Activated CD8-positive, alpha-beta memory T cell treated with anti-CD3 and anti-CD28 coated beads for 1 hour (primary cell): Measurements from ENCODE around the gene ASCL5.

Experiments used
- DNase-seq, 2 donors: peaks; one replicate each; pipeline ENCODE4 v3.0.0-alpha.2; 2020; ENCODE audit warnings: low read depth in 1 of 2; ENCODE audit errors: extremely low read depth in 1 of 2

The ASCL5 gene

GRCh38 chr1:201111672-201112071 lies 15.3 kb downstream of the ASCL5 start:
- DNase-seq = no peak

DNA sequence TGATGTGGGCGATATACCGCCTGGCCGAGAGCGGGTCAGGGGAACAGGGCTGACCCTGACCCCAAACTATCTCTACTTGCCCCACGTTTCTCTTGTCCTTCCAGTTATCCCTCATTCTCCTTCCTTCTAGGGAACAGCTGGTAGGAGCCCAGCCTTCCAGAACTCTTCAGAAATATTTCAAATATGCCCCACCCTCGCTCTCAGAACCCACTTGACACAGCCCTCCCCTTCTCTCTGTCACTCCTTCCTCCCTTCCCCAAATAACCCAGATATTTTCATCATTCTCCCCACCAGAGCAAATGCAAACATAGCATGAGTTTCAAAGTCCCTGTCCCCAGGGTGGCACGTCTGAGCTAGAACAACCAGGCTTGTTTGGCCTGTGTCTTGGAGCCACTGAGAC lies 15.8 kb downstream of the ASCL5 start:
- DNase-seq = no peak

GRCh38 chr1:201110616-201111015 lies 16.4 kb downstream of the ASCL5 start:
- no peak for DNase-seq

DNA sequence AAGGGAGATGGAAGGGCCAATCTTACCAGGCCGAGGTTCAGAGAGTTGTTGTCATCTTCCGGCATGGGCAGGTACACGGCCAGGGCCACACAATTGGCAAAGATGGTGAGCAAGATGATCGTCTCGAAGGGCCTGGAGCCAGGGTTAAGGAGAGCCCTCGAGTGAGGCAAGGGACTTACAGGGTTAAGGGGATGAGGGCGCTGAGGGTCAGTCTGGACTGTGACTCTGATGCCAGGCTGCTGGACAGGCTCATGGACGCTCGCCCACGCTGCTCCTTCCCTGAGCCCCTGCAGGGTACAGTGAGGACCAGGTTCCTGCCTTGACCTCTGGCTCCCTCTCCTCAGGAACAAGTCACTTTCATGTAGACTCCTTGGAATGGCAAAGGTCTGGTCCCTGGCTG lies 16.8 kb downstream of the ASCL5 start:
- no peak for DNase-seq

GRCh38 chr1:201109651-201110050 lies 17.3 kb downstream of the ASCL5 start:
- DNase-seq = no peak

GRCh38 chr1:201108614-201109013 lies 18.4 kb downstream of the ASCL5 start:
- DNase-seq = no peak

DNA sequence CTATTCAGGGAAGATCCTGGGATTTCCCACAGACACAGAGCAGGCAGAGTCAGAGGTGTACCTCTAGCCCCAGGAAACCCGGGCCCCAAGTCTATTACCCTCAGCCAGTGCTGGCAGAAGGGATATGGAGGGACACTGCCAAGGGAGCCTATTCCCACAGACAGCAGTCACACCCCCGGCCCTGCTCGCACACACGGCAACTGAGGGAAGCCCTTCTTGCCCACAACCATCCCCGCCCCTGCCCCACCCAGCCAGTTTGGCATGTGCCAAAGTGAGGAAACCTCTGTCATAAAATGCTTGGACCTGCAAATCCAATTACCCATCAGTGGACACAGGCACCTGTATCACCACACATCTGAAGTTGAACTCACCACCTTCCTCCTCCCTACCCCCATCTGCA lies 21.3 kb downstream of the ASCL5 start:
- no peak for DNase-seq

DNA sequence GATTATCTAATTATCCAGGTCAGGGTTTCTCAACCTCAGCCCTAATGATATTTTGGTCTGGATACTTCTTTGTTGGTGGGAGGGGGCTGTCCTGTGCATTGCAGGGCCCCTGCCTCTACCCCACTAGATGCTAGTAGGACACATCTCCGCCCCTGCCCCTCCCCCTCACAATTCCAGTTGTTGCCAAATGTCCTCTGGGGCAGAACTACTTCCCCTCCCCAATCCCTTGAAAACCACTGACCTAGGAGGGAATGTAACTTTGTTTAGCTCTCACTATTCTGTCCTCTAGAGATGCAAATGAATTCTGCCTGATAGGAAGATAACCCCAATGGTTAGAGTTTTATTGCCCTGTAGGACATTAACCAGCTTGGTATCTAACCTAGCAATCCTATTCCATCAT lies 22.8 kb downstream of the ASCL5 start:
- no peak for DNase-seq

- no peak for DNase-seq
These were observed 23.3 kb downstream of the ASCL5 start for GRCh38 chr1:201103666-201104065.

- no peak for DNase-seq
These were observed 26.6 kb downstream of the ASCL5 start for GRCh38 chr1:201100169-201100930.

DNA sequence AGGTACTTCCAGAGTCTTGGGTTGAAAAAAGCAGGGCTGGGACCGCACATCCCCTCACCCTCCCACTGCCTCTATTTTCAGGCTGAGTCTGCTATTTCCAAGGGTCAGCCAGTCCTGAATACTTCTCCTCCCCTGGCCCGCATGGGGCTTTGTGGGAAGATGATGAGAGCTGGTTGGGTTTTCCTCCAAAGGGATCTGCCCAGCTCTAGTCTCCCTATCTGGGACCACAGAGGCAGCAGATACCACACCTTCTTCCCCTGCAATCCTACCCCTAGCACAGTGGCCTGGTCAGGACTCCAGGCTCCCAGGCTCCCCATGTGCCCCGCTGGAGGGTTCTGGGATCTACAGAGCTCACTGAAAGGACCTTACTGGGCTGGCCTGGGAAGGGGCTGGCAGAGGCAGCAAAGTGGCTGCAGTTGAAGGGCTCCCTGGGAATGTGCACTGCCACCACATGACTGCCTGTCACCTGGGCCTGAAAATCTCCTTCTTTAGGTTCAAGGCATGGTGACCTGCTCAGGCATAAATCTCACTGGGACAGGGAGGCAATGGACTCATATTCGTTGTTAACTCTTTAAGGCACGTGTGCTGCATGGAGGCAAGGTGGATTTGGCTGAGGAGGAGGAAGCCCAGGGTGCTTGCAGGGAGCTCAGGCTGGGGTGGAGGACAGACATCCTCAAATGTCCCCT lies 27.8 kb downstream of the ASCL5 start:
- no peak for DNase-seq

DNA sequence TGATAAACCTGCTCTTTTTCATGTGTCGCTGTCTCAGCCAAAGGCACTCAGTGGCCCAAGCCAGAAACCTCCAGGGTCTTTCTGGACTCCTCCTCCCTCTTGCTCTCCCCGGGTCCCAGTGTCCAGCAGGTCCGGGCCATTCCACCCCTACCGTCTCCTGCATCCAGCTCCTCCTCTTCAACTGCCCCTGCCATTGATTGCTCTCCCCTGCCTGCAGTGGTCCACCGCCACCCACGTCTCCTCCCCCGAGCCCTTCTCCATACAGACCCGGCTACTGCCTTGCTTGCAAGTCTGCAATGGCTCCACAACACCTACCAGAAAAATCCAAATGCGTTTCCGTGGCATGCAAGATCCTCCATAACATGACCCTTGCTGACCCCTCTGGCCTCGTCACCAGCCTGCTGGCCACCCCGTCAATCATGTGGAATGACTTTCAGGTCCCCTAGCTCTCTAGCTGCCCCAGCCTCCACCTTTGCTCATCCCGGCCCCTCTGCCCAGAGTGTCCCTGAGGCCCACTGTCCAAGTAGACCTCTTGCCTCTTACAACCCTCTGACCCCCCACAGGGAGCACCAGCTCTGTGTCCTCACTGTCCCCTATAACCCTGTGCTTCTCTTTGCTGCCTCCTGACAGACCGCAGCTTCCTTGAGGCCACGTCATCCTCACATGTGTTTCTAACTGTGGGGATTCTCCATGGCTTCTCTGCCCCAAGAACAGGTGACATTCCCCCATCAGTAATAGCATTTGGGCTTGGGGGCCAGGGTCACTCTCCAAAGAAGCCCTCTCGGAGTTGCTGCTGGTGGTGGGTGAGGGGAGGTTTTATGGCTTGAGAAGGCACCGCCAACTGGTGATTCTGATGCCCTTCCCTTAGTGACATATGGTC lies 29.8 kb downstream of the ASCL5 start:
- no peak for DNase-seq

DNA sequence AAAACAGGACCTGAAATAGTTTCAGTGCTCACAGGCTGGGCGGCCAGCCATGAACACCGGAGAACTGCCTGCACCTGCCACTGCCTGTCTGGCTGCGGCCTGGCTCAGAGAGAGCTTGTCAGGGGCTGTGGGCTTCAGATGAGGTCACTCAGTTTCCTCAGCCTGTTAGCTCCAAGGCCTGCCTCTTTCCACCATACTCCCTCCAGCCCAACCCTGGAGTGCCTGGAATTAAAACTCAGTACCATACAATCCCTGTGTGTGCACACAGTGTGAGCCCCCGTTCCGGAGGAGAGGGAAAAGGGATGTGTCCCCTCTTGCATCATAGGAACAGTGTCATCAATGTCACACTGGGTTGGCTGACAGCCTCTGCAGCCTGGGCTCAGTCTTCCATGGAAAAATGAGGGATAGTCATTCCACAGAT lies 30.9 kb downstream of the ASCL5 start:
- no peak for DNase-seq

GRCh38 chr1:201095581-201095980 lies 31.4 kb downstream of the ASCL5 start:
- no peak for DNase-seq

- no peak for DNase-seq
These were observed 32.2 kb downstream of the ASCL5 start for GRCh38 chr1:201094832-201095231.

- no peak for DNase-seq
These were observed 33.0 kb downstream of the ASCL5 start for GRCh38 chr1:201093962-201094361.

DNA sequence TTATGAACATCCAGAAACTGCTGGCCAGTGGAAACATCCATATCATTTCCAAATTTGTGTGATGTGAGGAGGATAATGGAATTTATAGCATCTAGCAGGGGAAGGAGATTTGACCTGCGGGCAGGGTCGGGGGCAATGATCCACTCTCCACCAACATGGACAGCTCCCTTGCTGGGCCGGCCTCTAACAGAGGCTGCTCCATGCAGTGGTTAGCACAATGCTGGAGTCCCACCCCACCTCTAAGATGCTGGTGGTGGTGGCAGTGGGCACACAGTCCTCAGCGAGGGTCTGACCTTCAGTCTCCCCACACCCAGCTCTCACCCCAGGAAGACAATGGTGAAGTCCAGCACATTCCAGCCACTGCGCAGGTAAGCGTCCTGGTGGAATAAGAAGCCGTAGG lies 33.4 kb downstream of the ASCL5 start:
- no peak for DNase-seq

DNA sequence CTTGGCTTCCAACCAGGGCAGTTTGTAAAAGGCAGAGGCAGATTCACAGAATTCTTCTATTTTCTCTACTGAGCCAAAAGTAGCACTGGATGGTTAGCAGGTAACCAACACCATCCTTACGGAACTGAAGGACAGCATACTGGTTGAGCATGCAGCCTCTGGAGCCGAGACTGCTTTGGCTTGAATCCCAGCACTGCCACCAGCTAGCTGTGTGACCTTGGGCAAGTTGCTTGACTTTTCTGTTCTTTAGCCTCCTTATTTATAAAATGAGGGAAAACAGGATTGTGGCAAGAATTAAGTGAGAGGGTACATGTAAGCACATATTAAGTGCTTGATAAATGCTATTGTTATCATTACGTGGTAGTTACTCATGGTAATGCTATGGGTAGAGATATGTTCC lies 34.2 kb downstream of the ASCL5 start:
- DNase-seq = no peak

DNA sequence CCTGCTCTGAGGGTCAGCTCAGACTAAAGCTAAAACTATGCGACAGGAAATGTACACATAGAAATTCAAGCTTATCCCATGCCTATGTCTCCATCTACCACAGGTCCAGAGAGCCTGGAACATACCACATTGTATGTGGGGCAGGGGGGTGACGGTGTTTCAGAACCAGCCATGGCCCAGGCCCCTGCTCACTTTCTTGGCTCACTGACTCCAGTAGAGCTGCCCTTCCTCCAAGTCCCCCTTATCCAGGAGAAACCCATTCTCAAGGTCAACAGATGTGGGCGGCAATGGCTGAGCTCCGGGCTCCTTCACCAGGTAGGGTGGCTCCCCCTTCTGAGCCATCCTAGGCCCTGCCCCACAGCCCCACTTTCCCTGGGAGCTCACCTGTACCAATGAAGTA lies 35.7 kb downstream of the ASCL5 start:
- DNase-seq = no peak

DNA sequence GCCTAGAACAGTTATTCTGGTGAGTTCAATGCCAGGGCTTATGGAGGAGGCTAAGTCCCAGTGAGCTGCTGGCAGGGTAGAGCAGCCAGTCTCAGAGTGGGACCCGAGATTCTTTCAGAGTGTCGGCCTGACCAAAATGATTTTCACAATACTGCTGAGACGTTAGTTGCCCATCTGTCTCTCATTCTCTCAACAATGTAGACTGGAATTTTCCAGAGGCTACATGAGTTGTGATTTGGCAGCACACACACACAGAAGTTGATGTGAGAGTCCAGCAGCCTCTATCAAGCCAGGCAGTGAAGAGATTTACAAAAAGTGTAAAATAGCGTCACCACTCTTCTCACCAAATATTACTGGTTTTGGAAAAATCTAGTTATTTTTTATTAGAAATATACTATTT lies 36.4 kb downstream of the ASCL5 start:
- no peak for DNase-seq

GRCh38 chr1:201089596-201089995 lies 37.4 kb downstream of the ASCL5 start:
- DNase-seq = no peak
